ENCODE results near the gene STPG1.

The STPG1 gene

DNA sequence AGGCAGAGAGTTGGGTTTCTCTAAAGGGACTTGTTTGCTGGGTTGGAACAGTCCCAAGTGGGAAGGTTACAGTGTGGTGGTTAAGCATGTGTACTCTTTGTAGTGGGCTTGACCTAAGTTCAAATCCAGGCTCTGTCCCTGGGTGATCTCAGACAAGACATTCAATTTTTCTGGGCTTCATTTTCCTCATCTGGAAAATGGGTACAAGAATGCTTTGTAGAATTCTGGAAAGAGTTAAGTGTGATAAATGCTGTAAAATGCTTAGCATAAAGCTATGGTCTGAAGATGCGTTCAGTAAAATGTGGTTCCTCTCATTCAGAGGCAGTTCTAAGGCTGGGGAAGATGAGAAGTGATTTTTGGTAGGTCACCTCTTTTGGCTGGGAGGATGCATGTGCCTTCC, 93.6 kb downstream of the STPG1 start:
- peak overlapping the region; percentile 15; the same call in 1 of the 2 replicates for H3K27ac ChIP-seq
- TF ChIP-seq, protein P1, sequence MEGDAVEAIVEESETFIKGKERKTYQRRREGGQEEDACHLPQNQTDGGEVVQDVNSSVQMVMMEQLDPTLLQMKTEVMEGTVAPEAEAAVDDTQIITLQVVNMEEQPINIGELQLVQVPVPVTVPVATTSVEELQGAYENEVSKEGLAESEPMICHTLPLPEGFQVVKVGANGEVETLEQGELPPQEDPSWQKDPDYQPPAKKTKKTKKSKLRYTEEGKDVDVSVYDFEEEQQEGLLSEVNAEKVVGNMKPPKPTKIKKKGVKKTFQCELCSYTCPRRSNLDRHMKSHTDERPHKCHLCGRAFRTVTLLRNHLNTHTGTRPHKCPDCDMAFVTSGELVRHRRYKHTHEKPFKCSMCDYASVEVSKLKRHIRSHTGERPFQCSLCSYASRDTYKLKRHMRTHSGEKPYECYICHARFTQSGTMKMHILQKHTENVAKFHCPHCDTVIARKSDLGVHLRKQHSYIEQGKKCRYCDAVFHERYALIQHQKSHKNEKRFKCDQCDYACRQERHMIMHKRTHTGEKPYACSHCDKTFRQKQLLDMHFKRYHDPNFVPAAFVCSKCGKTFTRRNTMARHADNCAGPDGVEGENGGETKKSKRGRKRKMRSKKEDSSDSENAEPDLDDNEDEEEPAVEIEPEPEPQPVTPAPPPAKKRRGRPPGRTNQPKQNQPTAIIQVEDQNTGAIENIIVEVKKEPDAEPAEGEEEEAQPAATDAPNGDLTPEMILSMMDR (conservative IDR thresholded peaks at IDR 0.05) = no peak
- no peak for TF ChIP-seq ZFX (IDR thresholded peaks at IDR 0.05)

GRCh38 chr1:24319312-24319863, 94.2 kb downstream of the STPG1 start, which contains the start of gene GRHL3:
GRHL3 (plus strand) TSS chr1:24319357; CDS start chr1:24319552, 195 bp downstream.
- peak within 1 kb of the TSS; percentile 15 for H3K27ac ChIP-seq
- no peak for TF ChIP-seq ZFX (IDR thresholded peaks at IDR 0.05)
- TF ChIP-seq, protein P1 (conservative IDR thresholded peaks at IDR 0.05) = no peak

GRCh38 chr1:24318615-24319311, 94.8 kb downstream of the STPG1 start:
- peak overlapping the region; percentile 15; the same call in 1 of the 2 replicates for H3K27ac ChIP-seq
- TF ChIP-seq ZFX (IDR thresholded peaks at IDR 0.05) = no peak
- TF ChIP-seq, protein P1 (conservative IDR thresholded peaks at IDR 0.05) = no peak

DNA sequence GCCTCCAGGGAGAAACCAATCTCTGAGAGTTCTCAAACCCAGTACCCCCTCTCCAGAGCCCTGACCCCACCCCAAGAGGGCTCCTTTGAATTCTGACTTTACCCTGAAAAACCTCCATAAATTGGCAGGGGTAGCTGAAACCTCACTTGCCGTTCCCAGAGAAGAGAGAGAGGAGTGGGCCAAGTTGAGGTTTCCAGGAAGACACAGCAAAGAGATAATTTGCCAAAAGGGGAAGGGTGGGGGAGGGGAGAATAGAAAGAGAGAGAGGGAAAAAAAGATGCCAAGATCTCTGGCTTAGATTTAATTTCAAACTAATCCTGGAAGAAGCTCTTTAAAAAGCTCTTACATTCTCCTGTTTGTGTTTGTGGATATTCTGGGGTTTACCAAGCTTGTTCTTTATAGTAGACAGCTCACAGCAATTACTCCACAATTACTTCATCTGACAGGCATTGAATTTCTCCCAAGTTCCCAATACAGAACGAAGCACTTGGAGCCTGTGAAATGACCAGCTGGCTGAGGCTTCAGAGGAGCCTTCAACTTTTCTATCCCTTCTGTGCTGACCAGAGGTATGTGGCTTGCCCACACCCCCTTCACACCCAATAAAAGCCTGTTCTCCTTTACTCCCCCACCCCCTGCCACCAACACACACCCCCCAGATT, 95.5 kb downstream of the STPG1 start:
- no peak overlapping the region for H3K27ac ChIP-seq
- TF ChIP-seq, protein P1 (conservative IDR thresholded peaks at IDR 0.05) = no peak
- TF ChIP-seq ZFX (IDR thresholded peaks at IDR 0.05) = no peak

GRCh38 chr1:24317081-24317480, 96.5 kb downstream of the STPG1 start:
- no peak for TF ChIP-seq ZFX (IDR thresholded peaks at IDR 0.05)
- no peak overlapping the region for H3K27ac ChIP-seq

DNA sequence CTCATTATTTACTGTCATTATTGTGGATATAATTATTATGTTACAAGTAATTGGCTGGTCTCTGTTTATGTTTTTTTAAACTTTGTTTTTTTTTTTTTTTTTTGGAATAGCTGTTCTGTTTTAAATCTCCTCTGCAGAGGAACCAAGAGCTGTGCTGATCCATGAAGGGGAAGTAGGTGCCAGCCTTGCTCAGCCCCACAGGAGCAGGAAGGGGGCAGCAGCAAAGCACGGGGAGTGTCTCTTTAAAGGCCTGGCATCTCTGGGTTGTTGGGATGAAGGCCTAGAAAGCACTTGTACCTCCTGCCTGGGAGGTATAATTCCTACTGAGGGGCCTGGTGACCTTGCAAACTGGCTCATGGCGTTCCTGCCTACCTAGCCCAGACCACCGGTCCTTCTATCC, 96.9 kb downstream of the STPG1 start:
- no peak overlapping the region for H3K27ac ChIP-seq
- TF ChIP-seq, protein P1 (conservative IDR thresholded peaks at IDR 0.05) = no peak
- no peak for TF ChIP-seq ZFX (IDR thresholded peaks at IDR 0.05)

- TF ChIP-seq, protein P1 (conservative IDR thresholded peaks at IDR 0.05) = no peak
- no peak for TF ChIP-seq ZFX (IDR thresholded peaks at IDR 0.05)
- H3K27ac ChIP-seq = no peak overlapping the region
Measured at GRCh38 chr1:24315391-24315790, 98.2 kb downstream of the STPG1 start.

Measured in C4-2B (cell line).